Parathyroid adenoma (tissue), 2 donors: Measurements from ENCODE around the gene NEXN.

Experiments used
- H2AFZ ChIP-seq: fragments of 300-600 bp; sonication (generic); one replicate; pipeline ENCODE4 v1.7.0; 2017; ENCODE audit warnings: antibody characterized with exemption, mild to moderate bottlenecking
- H3K27ac ChIP-seq: fragments of 300-600 bp; sonication (generic); one replicate; pipeline ENCODE4 v1.7.0; 2017
- H3K27me3 ChIP-seq: fragments of 300-600 bp; sonication (generic); one replicate; pipeline ENCODE4 v1.7.0; 2017; ENCODE audit warnings: low read length; ENCODE audit not compliant: control insufficient read depth, insufficient read depth
- H3K36me3 ChIP-seq: fragments of 300-600 bp; sonication (generic); one replicate; pipeline ENCODE4 v1.7.0; 2017; ENCODE audit warnings: low read length; ENCODE audit not compliant: control insufficient read depth, insufficient read depth
- H3K4me1 ChIP-seq: fragments of 300-600 bp; sonication (generic); one replicate; pipeline ENCODE4 v1.7.0; 2017; ENCODE audit warnings: control low read depth
- H3K4me2 ChIP-seq: fragments of 300-600 bp; sonication (generic); one replicate; pipeline ENCODE4 v1.7.0; 2017; ENCODE audit warnings: low read length
- H3K4me3 ChIP-seq: fragments of 300-600 bp; sonication (generic); one replicate; pipeline ENCODE4 v1.7.0; 2017; ENCODE audit warnings: low read depth, low read length
- H3K79me2 ChIP-seq: fragments of 300-600 bp; sonication (generic); one replicate; pipeline ENCODE4 v1.7.0; 2017; ENCODE audit warnings: control low read depth
- H3K9ac ChIP-seq: fragments of 300-600 bp; sonication (generic); one replicate; pipeline ENCODE4 v1.7.0; 2017; ENCODE audit warnings: mild to moderate bottlenecking
- H3K9me3 ChIP-seq: fragments of 300-600 bp; sonication (generic); one replicate; pipeline ENCODE4 v1.7.0; 2017; ENCODE audit warnings: low read length; ENCODE audit not compliant: control insufficient read depth
- TF ChIP-seq, protein P1 (sequence below): fragments of 300-600 bp; sonication (generic); IDR thresholded peaks from one replicate; pipeline ENCODE4 v1.7.0; 2017; ENCODE audit warnings: antibody characterized with exemption, mild to moderate bottlenecking
- donor health status: primary hyperparathyroidism.

NEXN gene

GRCh38 chr1:77899647-77900320 lies 11.4 kb downstream of the NEXN start:
- Histone ChIP-seq H3K27me3 (no peaks in the 10 kb centered on the region), H3K36me3 (no peaks in the 10 kb centered on the region), H3K4me1 (no peaks in the 10 kb centered on the region), H3K27ac (no peak overlapping the region), H3K4me2 (no peak overlapping the region), H3K79me2 (no peaks in the 10 kb centered on the region), H3K9ac (no peak overlapping the region), H2AFZ (no peak overlapping the region), H3K4me3 (no peak overlapping the region), H3K9me3 (no peaks in the 10 kb centered on the region)
- TF ChIP-seq, protein P1, sequence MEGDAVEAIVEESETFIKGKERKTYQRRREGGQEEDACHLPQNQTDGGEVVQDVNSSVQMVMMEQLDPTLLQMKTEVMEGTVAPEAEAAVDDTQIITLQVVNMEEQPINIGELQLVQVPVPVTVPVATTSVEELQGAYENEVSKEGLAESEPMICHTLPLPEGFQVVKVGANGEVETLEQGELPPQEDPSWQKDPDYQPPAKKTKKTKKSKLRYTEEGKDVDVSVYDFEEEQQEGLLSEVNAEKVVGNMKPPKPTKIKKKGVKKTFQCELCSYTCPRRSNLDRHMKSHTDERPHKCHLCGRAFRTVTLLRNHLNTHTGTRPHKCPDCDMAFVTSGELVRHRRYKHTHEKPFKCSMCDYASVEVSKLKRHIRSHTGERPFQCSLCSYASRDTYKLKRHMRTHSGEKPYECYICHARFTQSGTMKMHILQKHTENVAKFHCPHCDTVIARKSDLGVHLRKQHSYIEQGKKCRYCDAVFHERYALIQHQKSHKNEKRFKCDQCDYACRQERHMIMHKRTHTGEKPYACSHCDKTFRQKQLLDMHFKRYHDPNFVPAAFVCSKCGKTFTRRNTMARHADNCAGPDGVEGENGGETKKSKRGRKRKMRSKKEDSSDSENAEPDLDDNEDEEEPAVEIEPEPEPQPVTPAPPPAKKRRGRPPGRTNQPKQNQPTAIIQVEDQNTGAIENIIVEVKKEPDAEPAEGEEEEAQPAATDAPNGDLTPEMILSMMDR, result no peak

DNA sequence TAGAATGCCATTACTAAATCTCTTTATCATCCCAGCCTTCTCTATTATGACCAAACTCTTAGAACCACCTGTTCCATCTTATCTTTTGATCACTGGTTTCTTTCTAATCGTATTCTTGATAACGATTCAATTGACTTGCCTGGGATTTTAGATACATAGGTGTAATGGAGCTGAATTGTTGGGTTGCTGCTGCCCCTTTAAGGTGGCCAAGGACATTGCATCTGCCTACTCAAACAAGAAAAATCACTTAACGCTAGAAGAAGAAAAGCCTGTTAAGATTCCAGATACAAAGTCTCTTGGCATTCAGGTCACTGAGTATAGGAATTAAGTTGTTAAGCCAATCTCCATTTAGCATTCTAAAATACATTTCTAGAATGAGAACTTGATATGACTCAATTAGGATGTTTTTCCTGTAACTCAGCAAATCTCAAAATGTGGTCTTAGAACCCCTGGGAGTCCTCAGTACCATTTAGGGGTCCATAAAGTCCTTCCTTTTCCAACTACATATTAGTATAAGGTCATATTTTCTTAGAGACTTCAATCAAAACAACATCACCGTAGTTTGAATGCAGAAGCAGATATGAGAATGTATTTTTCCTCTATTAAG lies 12.4 kb downstream of the NEXN start:
- H3K4me1 ChIP-seq, result no peaks in the 10 kb centered on the region
- TF ChIP-seq, protein P1, result peak; percentile 51
- no peak overlapping the region for H3K4me3 ChIP-seq
- H3K4me2 ChIP-seq, result no peak overlapping the region
- H3K79me2 ChIP-seq, result no peaks in the 10 kb centered on the region
- H3K9me3 ChIP-seq, result no peaks in the 10 kb centered on the region
- H2AFZ ChIP-seq, result no peak overlapping the region
- H3K36me3 ChIP-seq, result no peaks in the 10 kb centered on the region
- no peaks in the 10 kb centered on the region for H3K27me3 ChIP-seq
- H3K9ac ChIP-seq, result no peak overlapping the region
- no peak overlapping the region for H3K27ac ChIP-seq

DNA sequence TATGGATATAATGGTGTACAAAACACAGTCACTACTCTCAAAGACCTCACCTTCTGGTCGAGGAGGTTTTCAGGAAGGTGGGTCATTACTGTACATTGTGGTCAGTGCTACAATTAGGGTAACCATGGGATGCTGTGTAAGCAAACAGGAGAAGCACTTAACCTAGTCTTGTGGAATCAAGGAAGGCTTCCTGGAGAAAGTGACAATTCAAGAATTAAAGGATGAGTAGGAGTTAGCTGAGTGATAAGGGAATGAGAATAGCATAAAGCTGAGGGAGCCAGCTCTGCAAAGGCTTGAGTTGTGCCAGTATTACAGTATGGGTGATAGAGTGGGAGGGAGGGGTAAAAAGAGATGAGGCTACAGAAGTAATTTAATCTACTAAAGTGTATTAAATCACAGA lies 17.2 kb downstream of the NEXN start:
- Histone ChIP-seq H3K27me3 (no peaks in the 10 kb centered on the region), H3K4me3 (no peak overlapping the region), H3K9me3 (no peaks in the 10 kb centered on the region), H3K4me1 (no peaks in the 10 kb centered on the region), H3K36me3 (no peaks in the 10 kb centered on the region), H3K9ac (no peak overlapping the region), H3K27ac (no peak overlapping the region), H3K4me2 (no peak overlapping the region), H2AFZ (no peak overlapping the region), H3K79me2 (no peaks in the 10 kb centered on the region)
- TF ChIP-seq, protein P1, result no peak

DNA sequence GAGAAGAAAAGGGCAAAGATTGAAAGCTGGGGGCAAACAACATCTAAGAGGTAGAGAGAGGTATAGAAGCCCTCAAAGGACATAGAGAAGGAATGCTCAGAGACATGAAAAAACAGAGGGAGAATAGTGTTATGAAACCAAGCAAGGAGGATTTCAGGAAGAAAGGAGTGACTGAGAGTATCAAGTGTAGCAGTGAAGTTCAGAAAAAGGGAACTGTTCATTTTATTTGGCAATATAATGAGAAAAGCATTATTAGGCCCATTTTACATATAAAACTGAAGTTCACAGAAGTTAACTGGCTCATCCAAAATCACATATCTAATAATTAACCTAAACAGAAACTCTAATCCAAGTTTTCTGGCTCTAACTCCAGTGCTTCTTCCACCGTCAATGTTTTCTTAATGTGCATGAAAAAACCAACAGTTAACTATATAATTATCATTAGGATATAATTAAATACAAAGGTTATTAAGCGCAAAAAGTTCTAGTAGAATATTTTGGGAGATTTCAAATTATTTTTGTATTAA lies 17.7 kb downstream of the NEXN start:
- H3K9me3 ChIP-seq, result no peaks in the 10 kb centered on the region
- H3K79me2 ChIP-seq, result no peaks in the 10 kb centered on the region
- H3K27ac ChIP-seq, result no peak overlapping the region
- no peaks in the 10 kb centered on the region for H3K4me1 ChIP-seq
- no peak overlapping the region for H3K4me2 ChIP-seq
- no peaks in the 10 kb centered on the region for H3K27me3 ChIP-seq
- H3K4me3 ChIP-seq, result no peak overlapping the region
- TF ChIP-seq, protein P1, result no peak
- no peak overlapping the region for H3K9ac ChIP-seq
- no peaks in the 10 kb centered on the region for H3K36me3 ChIP-seq
- no peak overlapping the region for H2AFZ ChIP-seq
